Measurements from ENCODE around the gene AACS.

DNA sequence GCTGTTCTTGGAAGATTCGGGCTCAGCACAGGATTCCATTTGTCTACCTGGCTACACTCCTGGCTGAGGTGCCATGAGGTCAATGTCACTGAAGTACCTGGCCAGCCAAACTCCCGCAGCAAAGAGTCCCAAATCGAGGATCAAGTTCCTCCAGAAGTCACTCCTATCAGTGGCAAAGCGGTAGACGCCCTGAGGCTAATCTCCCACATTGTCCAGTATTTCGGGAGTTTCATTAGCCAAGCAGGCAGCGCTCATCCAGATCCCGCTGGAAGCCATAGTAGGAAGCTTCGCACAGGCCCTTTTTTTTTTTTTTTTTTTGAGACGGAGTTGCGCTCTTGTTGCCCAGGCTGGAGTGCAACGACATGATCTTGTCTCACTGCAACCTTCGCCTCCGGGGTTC, 8.9 kb upstream of the AACS start:
- TF ChIP-seq YY1 (IDR thresholded peaks at IDR 0.05; ENCODE audit: insufficient read depth, insufficient read length) (no peak), ZNF274 (IDR thresholded peaks at IDR 0.05; ENCODE audit: low read depth, low read length) (no peak)

All from NT2/D1 (cell line).